HCT116 (cell line): ENCODE measurements around the gene VSIG10. TPM values are rescaled to one million over a fixed set of nuclear protein-coding genes. Genes with fewer than 3 reads are reported as not detected.
A peak's percentile ranks its signal among the peaks of the same experiment; 100 is the strongest.

ENCODE experiments used
- ATAC-seq: fragments of 200-7000 bp; cut with Tn5 transposase; 2 replicates; pipeline ENCODE4 v1.9.1; 2020; ENCODE audit warnings: mild to moderate bottlenecking, moderate library complexity
- BruUV-seq: library from RNA; stranded (reverse); fragments of 400-500 nt; replicated peaks from 2 replicates; lab custom pipeline; 2021; lab: Mats Ljungman, UMichigan
- CTCF ChIA-PET: fragments of 300-600 bp; sonication (Branson Sonifier 250); formaldehyde crosslinking; loops from one replicate; lab custom pipeline; 2021; ENCODE audit warnings: antibody characterized with exemption; lab: Charles Lee
- POLR2A ChIA-PET: fragments of 300-600, 350-600 bp; sonication (Branson Sonifier 250); formaldehyde crosslinking; loops from one replicate; lab custom pipeline; 2021; ENCODE audit warnings: antibody characterized with exemption; lab: Charles Lee
- RAD21 ChIA-PET, 2 experiments: fragments of 300-600 bp; sonication (Branson Sonifier 250); formaldehyde crosslinking; loops; one replicate each; lab custom pipeline; 2023; ENCODE audit warnings: low total read pairs in 2 of 2; ENCODE audit not compliant: uncharacterized antibody in 2 of 2, unreplicated experiment in 2 of 2, low non-redundant PET in 1 of 2; lab: Charles Lee
- DNase-seq: peaks from one replicate; pipeline ENCODE4 v3.0.0-alpha.2; 2010; ENCODE audit warnings: low read depth, low spot score
- H2AFZ ChIP-seq: fragments of 200-600 bp; shearing (Covaris generic), sonication (generic); 2 replicates; pipeline ENCODE4 v1.6.1; 2017; ENCODE audit warnings: low read depth, mixed run types, mixed read lengths, antibody characterized with exemption, low read length; ENCODE audit not compliant: poor library complexity, severe bottlenecking
- H3K27ac ChIP-seq: 2 replicates; pipeline ENCODE4 v1.5.1; 2012; ENCODE audit warnings: low read depth, low read length
- H3K27me3 ChIP-seq: fragments of 200-600 bp; sonication (generic); 2 replicates; pipeline ENCODE4 v1.6.1; 2016; ENCODE audit warnings: mixed run types, low read length, mixed read lengths; ENCODE audit not compliant: insufficient read depth
- H3K36me3 ChIP-seq, 2 experiments: fragments of 200-500 bp in 1 of 2; fragments of 200-600 bp in 1 of 2; sonication (Bioruptor generic) in 1 of 2; sonication (generic) in 1 of 2; 2 replicates each; pipeline versions ENCODE4 v1.5.1 to v1.6.1; 2014 to 2016; ENCODE audit warnings: low read length in 2 of 2, inconsistent platforms in 1 of 2, mixed read lengths in 1 of 2, mixed run types in 1 of 2; ENCODE audit not compliant: insufficient read depth in 2 of 2, control insufficient read depth in 1 of 2
- H3K4me1 ChIP-seq, 2 experiments: fragments of 200-600 bp in 1 of 2; sonication (generic) in 1 of 2; 2 replicates each; pipeline versions ENCODE4 v1.5.1 to v1.6.1; 2012 to 2017; ENCODE audit warnings: low read length in 2 of 2, inconsistent platforms in 1 of 2, mild to moderate bottlenecking in 1 of 2, mixed read lengths in 1 of 2, mixed run types in 1 of 2, moderate library complexity in 1 of 2; ENCODE audit not compliant: insufficient read depth in 2 of 2, control insufficient read depth in 1 of 2
- H3K4me2 ChIP-seq: fragments of 200-600 bp; sonication (generic); 2 replicates; pipeline ENCODE4 v1.6.1; 2017; ENCODE audit warnings: mixed run types, low read length, mixed read lengths
- H3K4me3 ChIP-seq, 2 experiments: fragments of 200-600 bp in 1 of 2; sonication (generic) in 1 of 2; replicated peaks in 1 of 2; 2 replicates each; pipeline ENCODE4 v1.5.1; 2011 to 2016; ENCODE audit warnings: low read length in 2 of 2, control low read depth in 1 of 2, low read depth in 1 of 2, mild to moderate bottlenecking in 1 of 2, mixed read lengths in 1 of 2, mixed run types in 1 of 2
- H3K79me2 ChIP-seq: fragments of 200-600 bp; sonication (generic); 2 replicates; pipeline ENCODE4 v1.6.1; 2017; ENCODE audit warnings: mild to moderate bottlenecking, mixed run types, low read length, moderate library complexity, mixed read lengths; ENCODE audit not compliant: insufficient read depth
- H3K9ac ChIP-seq: fragments of 200-600 bp; sonication (generic); 2 replicates; pipeline ENCODE4 v1.6.1; 2016; ENCODE audit warnings: low read length, mixed read lengths
- H3K9me2 ChIP-seq: fragments of 200-600 bp; sonication (generic), shearing (Covaris generic); 2 replicates; pipeline ENCODE4 v1.6.1; 2017; ENCODE audit warnings: mixed run types, mild to moderate bottlenecking, moderate library complexity; ENCODE audit not compliant: insufficient read depth
- H3K9me3 ChIP-seq, 2 experiments: fragments of 200-500 bp in 1 of 2; fragments of 200-600 bp in 1 of 2; sonication (Bioruptor generic) in 1 of 2; sonication (generic) in 1 of 2; 2 replicates each; pipeline ENCODE4 v1.6.1; 2014 to 2017; ENCODE audit warnings: low read length in 2 of 2, mixed read lengths in 2 of 2, inconsistent platforms in 1 of 2, low read depth in 1 of 2, mild to moderate bottlenecking in 1 of 2, mixed run types in 1 of 2, moderate library complexity in 1 of 2; ENCODE audit not compliant: control insufficient read depth in 1 of 2, insufficient read depth in 1 of 2
- H4K20me1 ChIP-seq: fragments of 200-600 bp; sonication (generic), shearing (Covaris generic); 2 replicates; pipeline ENCODE4 v1.6.1; 2017; ENCODE audit warnings: mixed run types, mild to moderate bottlenecking, moderate library complexity; ENCODE audit not compliant: insufficient read depth
- ATF3 ChIP-seq: IDR thresholded peaks from 2 replicates; pipeline ENCODE4 v1.6.1; 2012
- CBX3 ChIP-seq: IDR thresholded peaks from 2 replicates; pipeline ENCODE4 v1.6.1; 2012; ENCODE audit warnings: low read depth
- CEBPB ChIP-seq: IDR thresholded peaks from 2 replicates; pipeline ENCODE4 v1.6.1; 2012; ENCODE audit warnings: low read depth
- EGR1 ChIP-seq: IDR thresholded peaks from 2 replicates; pipeline ENCODE4 v1.6.1; 2012; ENCODE audit warnings: low read depth
- ELF1 ChIP-seq: IDR thresholded peaks from 2 replicates; pipeline ENCODE4 v1.6.1; 2012; ENCODE audit warnings: low read depth, borderline replicate concordance
- EZH2phosphoT487 ChIP-seq: fragments of 200-600 bp; IDR thresholded peaks from 2 replicates; pipeline ENCODE4 v1.6.1; 2018; ENCODE audit warnings: antibody characterized with exemption, borderline replicate concordance
- FOSL1 ChIP-seq: IDR thresholded peaks from 2 replicates; pipeline ENCODE4 v1.6.1; 2012; ENCODE audit warnings: low read depth
- JUND ChIP-seq: IDR thresholded peaks from 2 replicates; pipeline ENCODE4 v1.6.1; 2012
- POLR2A ChIP-seq: IDR thresholded peaks from 2 replicates; pipeline ENCODE4 v1.7.0; 2011; ENCODE audit warnings: borderline replicate concordance; ENCODE audit not compliant: insufficient read depth, insufficient read length; ENCODE audit errors: extremely low read depth
- POLR2AphosphoS5 ChIP-seq: IDR thresholded peaks from 2 replicates; pipeline ENCODE4 v1.6.1; 2011; ENCODE audit warnings: mild to moderate bottlenecking, low read depth, low read length, moderate library complexity
- RAD21 ChIP-seq: IDR thresholded peaks from 2 replicates; pipeline ENCODE4 v1.6.1; 2012; ENCODE audit warnings: low read depth, mild to moderate bottlenecking
- SIN3A ChIP-seq: IDR thresholded peaks from 2 replicates; pipeline ENCODE4 v1.6.1; 2012; ENCODE audit warnings: low read depth
- SRF ChIP-seq: IDR thresholded peaks from 2 replicates; pipeline ENCODE4 v1.6.1; 2012; ENCODE audit warnings: low read depth
- YY1 ChIP-seq: IDR thresholded peaks from 2 replicates; pipeline ENCODE4 v1.6.1; 2011; ENCODE audit warnings: low read length, low read depth, moderate library complexity, mild to moderate bottlenecking; ENCODE audit not compliant: insufficient replicate concordance; ENCODE audit errors: extremely low read depth
- ZFX ChIP-seq: fragments of 450-650 bp; IDR thresholded peaks from 2 replicates; pipeline ENCODE4 v1.6.1; 2017
- intact Hi-C: fragments of 100-400 bp; cut with micrococcal nuclease; formaldehyde crosslinking; loops from 2 replicates; pipeline ENCODE4 v1.10.0; 2022
- total RNA-seq: library from RNA; stranded (reverse); gene quantifications from one replicate; pipeline ENCODE4 v1.2.1, GENCODE V29; 2021; ENCODE audit not compliant: unreplicated experiment
- TF ChIP-seq, protein P1 (sequence below), 3 experiments: fragments of 200-600 bp in 1 of 3; sonication (generic) in 1 of 3; IDR thresholded peaks in 2 of 3; conservative IDR thresholded peaks in 1 of 3; 2 replicates each; pipeline ENCODE4 v1.5.1; 2012 to 2017; ENCODE audit warnings: low read depth in 2 of 3, low read length in 2 of 3, antibody characterized with exemption in 1 of 3, borderline replicate concordance in 1 of 3, control low read depth in 1 of 3, mild to moderate bottlenecking in 1 of 3, mixed read lengths in 1 of 3, mixed run types in 1 of 3, moderate library complexity in 1 of 3; ENCODE audit not compliant: insufficient read depth in 1 of 3
- TF ChIP-seq, protein P2 (sequence below): IDR thresholded peaks from 2 replicates; pipeline ENCODE4 v1.6.1; 2012
- TF ChIP-seq, protein P3 (sequence below): IDR thresholded peaks from 2 replicates; pipeline ENCODE4 v1.6.1; 2011; ENCODE audit warnings: mild to moderate bottlenecking, low read length, moderate library complexity; ENCODE audit not compliant: insufficient replicate concordance; ENCODE audit errors: extremely low read depth

The VSIG10 gene
- total RNA-seq, 1 experiment from 2014 or later = 42.6 TPM

DNA sequence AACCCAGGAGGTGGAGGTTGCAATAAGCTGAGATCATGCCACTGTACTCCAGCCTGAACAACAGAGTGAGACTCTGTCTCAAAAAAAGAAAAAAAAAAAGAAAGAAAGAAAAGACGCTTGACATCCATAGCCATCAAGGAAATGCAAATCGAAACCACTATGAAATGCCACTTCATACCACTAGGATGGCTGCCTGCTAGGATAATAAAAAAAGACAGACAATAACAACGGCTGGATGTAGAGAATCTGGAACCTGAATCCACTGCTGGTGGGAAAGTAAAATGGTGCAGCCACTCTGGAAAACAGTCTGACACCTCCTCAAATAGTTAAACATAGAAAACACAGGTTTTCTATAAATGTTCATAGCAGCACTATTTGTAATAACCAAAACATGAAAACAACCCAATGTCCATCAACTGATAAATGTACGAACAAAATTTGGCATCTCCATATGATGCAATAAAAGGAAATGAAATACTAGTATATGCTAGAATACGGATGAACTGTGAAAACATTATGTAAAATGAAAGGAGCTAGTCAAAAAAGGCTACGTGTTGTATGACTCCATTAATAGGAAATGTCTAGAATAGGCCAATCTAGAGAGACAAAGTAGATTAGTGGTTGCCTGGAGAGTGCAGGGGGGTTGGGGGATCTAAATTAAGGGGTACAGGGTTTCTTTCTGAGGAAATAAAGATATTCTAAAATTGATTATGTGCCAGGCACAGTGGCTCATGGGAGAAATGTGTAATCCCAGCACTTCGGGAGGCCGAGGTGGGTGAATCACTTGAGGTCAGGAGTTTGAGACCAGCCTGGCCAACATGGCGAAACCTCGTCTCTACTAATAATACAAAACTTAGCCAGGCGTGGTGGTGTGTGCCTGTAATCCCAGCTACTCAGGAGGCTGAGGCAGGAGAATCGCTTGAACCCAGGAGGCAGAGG is 52.6 kb downstream of the VSIG10 start:
- no peaks in the 10 kb centered on the region for H3K9me3 ChIP-seq
- H3K4me3 ChIP-seq = peak overlapping the region in 1 of 2 experiments; percentile 49; a peak in 1 of 4 replicates
- H3K9ac ChIP-seq = peak overlapping the region; percentile 59
- no peak overlapping the region for H2AFZ ChIP-seq
- H3K4me2 ChIP-seq = peak overlapping the region; percentile 80
- intact Hi-C loops = loop anchor here (5.0 kb wide), 1 partner anchor 64 kb away; no protein-coding TSS in a partner anchor
- peaks cover 32 to 56% of the 10 kb centered on the region in 2 experiments for H3K4me1 ChIP-seq
- ATAC-seq (no peak), DNase-seq (no peak)
- H3K36me3 ChIP-seq = peaks cover 5 to 23% of the 10 kb centered on the region in 2 experiments; a peak in 2 of 4 replicates
- no peaks in the 10 kb centered on the region for H4K20me1 ChIP-seq
- H3K27me3 ChIP-seq = no peaks in the 10 kb centered on the region
- H3K9me2 ChIP-seq = no peaks in the 10 kb centered on the region
- H3K27ac ChIP-seq = peak overlapping the region; percentile 87
- BruUV-seq = no TSS peak
- H3K79me2 ChIP-seq = peaks cover 51% of the 10 kb centered on the region
- ChIA-PET POLR2A (no interaction called here), RAD21 (no interaction called here), CTCF (no interaction called here)
- TF ChIP-seq, protein P1, sequence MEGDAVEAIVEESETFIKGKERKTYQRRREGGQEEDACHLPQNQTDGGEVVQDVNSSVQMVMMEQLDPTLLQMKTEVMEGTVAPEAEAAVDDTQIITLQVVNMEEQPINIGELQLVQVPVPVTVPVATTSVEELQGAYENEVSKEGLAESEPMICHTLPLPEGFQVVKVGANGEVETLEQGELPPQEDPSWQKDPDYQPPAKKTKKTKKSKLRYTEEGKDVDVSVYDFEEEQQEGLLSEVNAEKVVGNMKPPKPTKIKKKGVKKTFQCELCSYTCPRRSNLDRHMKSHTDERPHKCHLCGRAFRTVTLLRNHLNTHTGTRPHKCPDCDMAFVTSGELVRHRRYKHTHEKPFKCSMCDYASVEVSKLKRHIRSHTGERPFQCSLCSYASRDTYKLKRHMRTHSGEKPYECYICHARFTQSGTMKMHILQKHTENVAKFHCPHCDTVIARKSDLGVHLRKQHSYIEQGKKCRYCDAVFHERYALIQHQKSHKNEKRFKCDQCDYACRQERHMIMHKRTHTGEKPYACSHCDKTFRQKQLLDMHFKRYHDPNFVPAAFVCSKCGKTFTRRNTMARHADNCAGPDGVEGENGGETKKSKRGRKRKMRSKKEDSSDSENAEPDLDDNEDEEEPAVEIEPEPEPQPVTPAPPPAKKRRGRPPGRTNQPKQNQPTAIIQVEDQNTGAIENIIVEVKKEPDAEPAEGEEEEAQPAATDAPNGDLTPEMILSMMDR (IDR thresholded peaks at IDR 0.05 in 2 of 3, conservative IDR thresholded peaks at IDR 0.05 in 1 of 3; ENCODE audit: borderline replicate concordance in 1 of 3, insufficient read depth in 1 of 3, low read depth in 2 of 3, low read length in 2 of 3) = peak in 2 of 3 experiments; percentile 10 to 22; a peak in 1 of 6 replicates
- TF ChIP-seq, protein P2, sequence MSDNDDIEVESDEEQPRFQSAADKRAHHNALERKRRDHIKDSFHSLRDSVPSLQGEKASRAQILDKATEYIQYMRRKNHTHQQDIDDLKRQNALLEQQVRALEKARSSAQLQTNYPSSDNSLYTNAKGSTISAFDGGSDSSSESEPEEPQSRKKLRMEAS = no peak
- TF ChIP-seq EGR1 (no peak), JUND (peak; percentile 12; the same call in 1 of the 2 replicates), ELF1 (no peak), SIN3A (no peak), POLR2A (no peak), EZH2phosphoT487 (no peak), POLR2AphosphoS5 (no peak), ATF3 (no peak), RAD21 (no peak), CBX3 (no peak), ZFX (no peak), SRF (no peak), CEBPB (peak; percentile 37; the same call in 1 of the 2 replicates), FOSL1 (peak; percentile 8; the same call in 1 of the 2 replicates), YY1 (no peak)
- TF ChIP-seq, protein P3, sequence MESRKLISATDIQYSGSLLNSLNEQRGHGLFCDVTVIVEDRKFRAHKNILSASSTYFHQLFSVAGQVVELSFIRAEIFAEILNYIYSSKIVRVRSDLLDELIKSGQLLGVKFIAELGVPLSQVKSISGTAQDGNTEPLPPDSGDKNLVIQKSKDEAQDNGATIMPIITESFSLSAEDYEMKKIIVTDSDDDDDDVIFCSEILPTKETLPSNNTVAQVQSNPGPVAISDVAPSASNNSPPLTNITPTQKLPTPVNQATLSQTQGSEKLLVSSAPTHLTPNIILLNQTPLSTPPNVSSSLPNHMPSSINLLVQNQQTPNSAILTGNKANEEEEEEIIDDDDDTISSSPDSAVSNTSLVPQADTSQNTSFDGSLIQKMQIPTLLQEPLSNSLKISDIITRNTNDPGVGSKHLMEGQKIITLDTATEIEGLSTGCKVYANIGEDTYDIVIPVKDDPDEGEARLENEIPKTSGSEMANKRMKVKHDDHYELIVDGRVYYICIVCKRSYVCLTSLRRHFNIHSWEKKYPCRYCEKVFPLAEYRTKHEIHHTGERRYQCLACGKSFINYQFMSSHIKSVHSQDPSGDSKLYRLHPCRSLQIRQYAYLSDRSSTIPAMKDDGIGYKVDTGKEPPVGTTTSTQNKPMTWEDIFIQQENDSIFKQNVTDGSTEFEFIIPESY = no peak
